Loucy (cell line): ENCODE measurements around the gene SNX8.
"Not testable (repeated sequence)": the region's sequence is repeated elsewhere in the genome, so short reads cannot be mapped to it uniquely, and the experiment has no call there.

Experiments used
- H2AFZ ChIP-seq: fragments of 200-600 bp; sonication (generic); 2 replicates; pipeline ENCODE4 v1.6.0; 2016; ENCODE audit warnings: antibody characterized with exemption, mild to moderate bottlenecking, low read length, moderate library complexity
- H3F3A ChIP-seq: fragments of 200-600 bp; 2 replicates; pipeline ENCODE4 v1.6.0; 2016; ENCODE audit warnings: antibody characterized with exemption, low read depth, mild to moderate bottlenecking
- H3K27me3 ChIP-seq: fragments of 200-600 bp; sonication (generic); 2 replicates; pipeline ENCODE4 v1.6.1; 2014; ENCODE audit warnings: low read length, mild to moderate bottlenecking; ENCODE audit not compliant: insufficient read depth, poor library complexity, severe bottlenecking
- H3K36me3 ChIP-seq: fragments of 200-600 bp; sonication (generic); 2 replicates; pipeline ENCODE4 v1.6.1; 2016; ENCODE audit warnings: low read length; ENCODE audit not compliant: insufficient read depth
- H3K4me1 ChIP-seq: fragments of 200-600 bp; sonication (generic); 2 replicates; pipeline ENCODE4 v1.5.1; 2014; ENCODE audit warnings: low read length, mild to moderate bottlenecking; ENCODE audit not compliant: insufficient read depth, poor library complexity, severe bottlenecking
- H3K4me2 ChIP-seq: fragments of 200-600 bp; sonication (generic); 2 replicates; pipeline ENCODE4 v1.6.0; 2014; ENCODE audit warnings: antibody characterized with exemption, low read length, low read depth, mild to moderate bottlenecking; ENCODE audit not compliant: poor library complexity, severe bottlenecking
- H3K4me3 ChIP-seq: fragments of 200-600 bp; sonication (generic); 2 replicates; pipeline ENCODE4 v1.5.1; 2014; ENCODE audit warnings: low read length, mild to moderate bottlenecking, mixed read lengths; ENCODE audit not compliant: poor library complexity, severe bottlenecking
- H3K79me2 ChIP-seq: fragments of 200-600 bp; sonication (generic); 2 replicates; pipeline ENCODE4 v1.6.1; 2014; ENCODE audit warnings: low read length; ENCODE audit not compliant: insufficient read depth
- H3K9ac ChIP-seq: fragments of 200-600 bp; sonication (generic); 2 replicates; pipeline ENCODE4 v1.6.0; 2014; ENCODE audit warnings: mild to moderate bottlenecking, low read depth, low read length, moderate library complexity; ENCODE audit not compliant: poor library complexity, severe bottlenecking
- H3K9me2 ChIP-seq: fragments of 200-600 bp; sonication (generic); replicated peaks from 2 replicates; pipeline ENCODE4 v1.6.1; 2016; ENCODE audit warnings: low read depth, low read length, mixed read lengths
- H3K9me3 ChIP-seq: fragments of 200-600 bp; sonication (generic); 2 replicates; pipeline ENCODE4 v1.6.1; 2014; ENCODE audit warnings: mild to moderate bottlenecking, antibody characterized with exemption, low read length, low read depth; ENCODE audit not compliant: insufficient read depth
- H4K20me1 ChIP-seq: fragments of 200-600 bp; sonication (generic); 2 replicates; pipeline ENCODE4 v1.6.0; 2014; ENCODE audit warnings: antibody characterized with exemption, low read length, mild to moderate bottlenecking; ENCODE audit not compliant: insufficient read depth, poor library complexity, severe bottlenecking
- CTCF ChIP-seq: fragments of 200-600 bp; sonication (generic); conservative IDR thresholded peaks from 2 replicates; pipeline ENCODE4 v1.5.1; 2014; ENCODE audit warnings: mild to moderate bottlenecking, antibody characterized with exemption, low read length
- EZH2phosphoT487 ChIP-seq: fragments of 200-600 bp; IDR thresholded peaks from 2 replicates; pipeline ENCODE4 v1.6.1; 2018; ENCODE audit warnings: antibody characterized with exemption, mild to moderate bottlenecking, moderate library complexity, borderline replicate concordance

SNX8 gene

DNA sequence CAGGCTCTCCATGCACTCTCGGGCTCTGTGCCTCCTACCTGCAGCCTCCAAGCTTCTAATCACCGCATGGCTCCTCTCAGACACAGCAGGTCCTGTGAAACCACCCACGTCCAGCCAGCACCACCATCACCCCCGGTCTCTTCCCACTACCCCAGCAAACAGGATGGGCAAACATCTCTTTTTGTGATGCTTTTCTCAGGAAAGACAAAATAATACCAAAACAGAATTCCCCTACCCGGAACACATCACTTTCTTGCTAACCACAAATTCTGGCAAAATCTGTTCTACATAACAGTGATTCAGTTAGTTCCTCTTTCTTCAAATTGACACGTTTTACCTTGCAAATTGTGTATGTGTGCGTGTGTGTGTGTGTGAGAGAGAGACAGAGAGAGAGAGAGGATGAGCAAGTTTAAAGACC is 6.5 kb downstream of the SNX8 start:
- H3K4me1 ChIP-seq = peaks cover 7% of the 10 kb centered on the region
- H2AFZ ChIP-seq = no peak overlapping the region
- no peak overlapping the region for H3K4me3 ChIP-seq
- H3K9ac ChIP-seq = no peak overlapping the region
- peaks cover 4% of the 10 kb centered on the region for H4K20me1 ChIP-seq
- no peaks in the 10 kb centered on the region for H3K27me3 ChIP-seq
- no peak overlapping the region for H3K4me2 ChIP-seq
- H3K36me3 ChIP-seq = no peaks in the 10 kb centered on the region
- H3K79me2 ChIP-seq = peaks cover 9% of the 10 kb centered on the region; the same call in 1 of the 2 replicates
- H3F3A ChIP-seq = no peaks in the 10 kb centered on the region
- no peak for TF ChIP-seq CTCF
- TF ChIP-seq EZH2phosphoT487 = no peak
- H3K9me3 ChIP-seq = no peaks in the 10 kb centered on the region
- H3K9me2 ChIP-seq = no peaks in the 10 kb centered on the region

GRCh38 chr7:2306688-2307087 is 7.6 kb downstream of the SNX8 start:
- Histone ChIP-seq H3K4me2 (no peak overlapping the region), H4K20me1 (peaks cover 4% of the 10 kb centered on the region), H3K36me3 (no peaks in the 10 kb centered on the region), H3K9ac (no peak overlapping the region), H3K9me3 (no peaks in the 10 kb centered on the region), H3K9me2 (no peaks in the 10 kb centered on the region), H3F3A (no peaks in the 10 kb centered on the region), H3K4me3 (no peak overlapping the region), H2AFZ (no peak overlapping the region), H3K79me2 (peaks cover 9% of the 10 kb centered on the region; the same call in 1 of the 2 replicates), H3K4me1 (no peaks in the 10 kb centered on the region), H3K27me3 (no peaks in the 10 kb centered on the region)
- no peak for TF ChIP-seq EZH2phosphoT487
- TF ChIP-seq CTCF = no peak

GRCh38 chr7:2305258-2305657 is 9.0 kb downstream of the SNX8 start:
- not testable (repeated sequence) for H3K9me2 ChIP-seq, H3K9me3 ChIP-seq, H3K4me1 ChIP-seq, H3K4me2 ChIP-seq, H3K4me3 ChIP-seq, H4K20me1 ChIP-seq, H2AFZ ChIP-seq, H3K79me2 ChIP-seq, H3F3A ChIP-seq, H3K9ac ChIP-seq, H3K27me3 ChIP-seq, H3K36me3 ChIP-seq

GRCh38 chr7:2303520-2303919 is 10.7 kb downstream of the SNX8 start:
- H3K27me3 ChIP-seq, H3K4me3 ChIP-seq, H3K4me1 ChIP-seq, H3K4me2 ChIP-seq, H2AFZ ChIP-seq, H3K9me3 ChIP-seq, H3K9ac ChIP-seq, H4K20me1 ChIP-seq, H3K36me3 ChIP-seq, H3K9me2 ChIP-seq, H3F3A ChIP-seq: not testable (repeated sequence)
- H3K79me2 ChIP-seq = peaks cover 11% of the 10 kb centered on the region; the same call in 1 of the 2 replicates

GRCh38 chr7:2302743-2303397 is 11.4 kb downstream of the SNX8 start:
- H3K9me2 ChIP-seq, H3K9me3 ChIP-seq, H3K4me3 ChIP-seq, H2AFZ ChIP-seq, H3K36me3 ChIP-seq, H3K4me1 ChIP-seq, H3K27me3 ChIP-seq, H3K4me2 ChIP-seq, H4K20me1 ChIP-seq, H3K9ac ChIP-seq, H3F3A ChIP-seq: not testable (repeated sequence)
- H3K79me2 ChIP-seq = peaks cover 11% of the 10 kb centered on the region; the same call in 1 of the 2 replicates
